SK-N-SH treated with all-trans-retinoic acid at 6 μM for 48 hours (cell line): ENCODE results near the gene RAN.
"Not testable (repeated sequence)": the region's sequence is repeated elsewhere in the genome, so short reads cannot be mapped to it uniquely, and the experiment has no call there.

Experiments used
- ATAC-seq: fragments of 200-7000 bp; cut with Tn5 transposase; 3 replicates; pipeline ENCODE4 v1.9.1; 2020; ENCODE audit warnings: mild to moderate bottlenecking, moderate library complexity
- ARNTL ChIP-seq: fragments of 450-650 bp; formaldehyde crosslinking; IDR thresholded peaks from 2 replicates; pipeline ENCODE4 v1.5.0; 2020; ENCODE audit warnings: low read depth, mild to moderate bottlenecking, moderate library complexity, borderline replicate concordance
- BACH2 ChIP-seq: fragments of 250-450 bp; sonication (Bioruptor Pico); IDR thresholded peaks from 2 replicates; pipeline ENCODE4 v1.9.0; 2021; ENCODE audit warnings: mild to moderate bottlenecking, borderline replicate concordance
- CREB5 ChIP-seq: fragments of 250-450 bp; sonication (Bioruptor Pico); IDR thresholded peaks from 2 replicates; pipeline ENCODE4 v1.5.1; 2020; ENCODE audit warnings: low read depth, mild to moderate bottlenecking, moderate library complexity
- ESRRG ChIP-seq: fragments of 250-450 bp; sonication (Bioruptor Pico); IDR thresholded peaks from 2 replicates; pipeline ENCODE4 v1.6.1; 2021; ENCODE audit warnings: mild to moderate bottlenecking
- GLIS3 ChIP-seq: fragments of 250-450 bp; sonication (Bioruptor Pico); IDR thresholded peaks from 2 replicates; pipeline ENCODE4 v1.5.0; 2020; ENCODE audit warnings: mild to moderate bottlenecking, moderate library complexity
- ISL1 ChIP-seq: fragments of 250-450 bp; sonication (Bioruptor Pico); IDR thresholded peaks from 2 replicates; pipeline ENCODE4 v2.1.2; 2022; ENCODE audit warnings: mild to moderate bottlenecking, moderate library complexity
- OSR1 ChIP-seq: fragments of 250-450 bp; sonication (Bioruptor Pico); IDR thresholded peaks from 2 replicates; pipeline ENCODE4 v1.8.0; 2022; ENCODE audit warnings: moderate library complexity, mild to moderate bottlenecking, inconsistent platforms
- POU6F1 ChIP-seq: fragments of 250-450 bp; sonication (Bioruptor Pico); IDR thresholded peaks from 2 replicates; pipeline ENCODE4 v1.8.0; 2021; ENCODE audit warnings: low read depth, mild to moderate bottlenecking, moderate library complexity, borderline replicate concordance
- PPARA ChIP-seq: fragments of 250-450 bp; sonication (Bioruptor Pico); IDR thresholded peaks from 2 replicates; pipeline ENCODE4 v1.5.0; 2020; ENCODE audit warnings: mild to moderate bottlenecking, borderline replicate concordance
- SNAI2 ChIP-seq: fragments of 250-450 bp; sonication (Bioruptor Pico); IDR thresholded peaks from 2 replicates; pipeline ENCODE4 v1.5.0; 2020; ENCODE audit warnings: mild to moderate bottlenecking, moderate library complexity
- TCF4 ChIP-seq: fragments of 250-450 bp; sonication (Bioruptor Pico); IDR thresholded peaks from 2 replicates; pipeline ENCODE4 v1.8.0; 2021; ENCODE audit warnings: mild to moderate bottlenecking, moderate library complexity, borderline replicate concordance
- TOX ChIP-seq: fragments of 250-450 bp; sonication (Bioruptor Pico); IDR thresholded peaks from 2 replicates; pipeline ENCODE4 v1.8.0; 2021; ENCODE audit warnings: mild to moderate bottlenecking, moderate library complexity, borderline replicate concordance
- TSHZ2 ChIP-seq: fragments of 250-450 bp; sonication (Bioruptor Pico); IDR thresholded peaks from 2 replicates; pipeline ENCODE4 v1.5.0; 2020; ENCODE audit warnings: mild to moderate bottlenecking, moderate library complexity
- ZFP3 ChIP-seq: fragments of 250-450 bp; sonication (Bioruptor Pico); IDR thresholded peaks from 2 replicates; pipeline ENCODE4 v1.5.0; 2020; ENCODE audit warnings: mild to moderate bottlenecking, moderate library complexity
- ZFP30 ChIP-seq: fragments of 450-650 bp; formaldehyde crosslinking; IDR thresholded peaks from 2 replicates; pipeline ENCODE4 v1.5.0; 2022; ENCODE audit warnings: mild to moderate bottlenecking, moderate library complexity
- ZNF565 ChIP-seq: fragments of 450-650 bp; formaldehyde crosslinking; conservative IDR thresholded peaks from 2 replicates; pipeline ENCODE4 v1.5.0; 2020; ENCODE audit warnings: low read depth, mild to moderate bottlenecking, moderate library complexity
- ZNF70 ChIP-seq: fragments of 450-650 bp; formaldehyde crosslinking; IDR thresholded peaks from 2 replicates; pipeline ENCODE4 v1.5.0; 2020; ENCODE audit warnings: mild to moderate bottlenecking, moderate library complexity
- ZNF8 ChIP-seq: fragments of 450-650 bp; formaldehyde crosslinking; IDR thresholded peaks from 2 replicates; pipeline ENCODE4 v1.5.0; 2020; ENCODE audit warnings: mild to moderate bottlenecking, moderate library complexity

RAN gene

GRCh38 chr12:130860311-130860710 lies 11.6 kb upstream of the RAN start:
- TF ChIP-seq ISL1 (CRISPR knock-in tag), result no peak
- no peak for ATAC-seq

- ATAC-seq, result no peak
- TF ChIP-seq POU6F1 (CRISPR knock-in tag), result no peak
- no peak for TF ChIP-seq TSHZ2 (CRISPR knock-in tag)
- no peak for TF ChIP-seq TCF4 (CRISPR knock-in tag)
- no peak for TF ChIP-seq ZNF70 (CRISPR knock-in tag)
- no peak for TF ChIP-seq GLIS3 (CRISPR knock-in tag)
- no peak for TF ChIP-seq BACH2 (CRISPR knock-in tag)
- no peak for TF ChIP-seq CREB5 (CRISPR knock-in tag)
- TF ChIP-seq OSR1, result no peak
- no peak for TF ChIP-seq ZNF565 (CRISPR knock-in tag)
These were observed 9.7 kb upstream of the RAN start for GRCh38 chr12:130862161-130862560.

GRCh38 chr12:130862771-130863170 lies 9.1 kb upstream of the RAN start:
- ATAC-seq, result not testable (repeated sequence)

GRCh38 chr12:130863298-130863697 lies 8.6 kb upstream of the RAN start:
- TF ChIP-seq SNAI2 (CRISPR knock-in tag) (no peak), PPARA (CRISPR knock-in tag) (no peak), ZFP3 (CRISPR knock-in tag) (no peak), ESRRG (CRISPR knock-in tag) (no peak), ZFP30 (CRISPR knock-in tag) (no peak), ISL1 (CRISPR knock-in tag) (no peak), ZNF8 (CRISPR knock-in tag) (no peak), GLIS3 (CRISPR knock-in tag) (no peak), POU6F1 (CRISPR knock-in tag) (no peak), ARNTL (CRISPR knock-in tag) (no peak), TSHZ2 (CRISPR knock-in tag) (no peak), TOX (CRISPR knock-in tag) (no peak)
- TF ChIP-seq, all 23 proteins: peak for 0
- ATAC-seq, result no peak
